H9 (cell line): ENCODE data around the gene BRI3BP. TPM values are rescaled to one million over a fixed set of nuclear protein-coding genes. Genes with fewer than 3 reads are reported as not detected.

Experiments used
- DNase-seq: peaks from one replicate; pipeline ENCODE4 v3.0.0-alpha.2; 2017
- H2AFZ ChIP-seq: one replicate; pipeline ENCODE4 v1.6.1; 2013; ENCODE audit warnings: mild to moderate bottlenecking, low read length, control low read depth, moderate library complexity
- H2AK5ac ChIP-seq: 2 replicates; pipeline ENCODE4 v1.6.1; 2013; ENCODE audit warnings: low read length, control low read depth, mixed read lengths; ENCODE audit not compliant: insufficient read length
- H2BK120ac ChIP-seq: one replicate; pipeline ENCODE4 v1.6.1; 2013; ENCODE audit warnings: low read depth, mild to moderate bottlenecking, low read length, control low read depth, inconsistent platforms; ENCODE audit not compliant: poor library complexity, severe bottlenecking
- H2BK12ac ChIP-seq: 2 replicates; pipeline ENCODE4 v1.6.1; 2013; ENCODE audit warnings: low read length, control low read depth, mixed read lengths, low read depth; ENCODE audit not compliant: insufficient read length
- H2BK15ac ChIP-seq: 2 replicates; pipeline ENCODE4 v1.6.1; 2013; ENCODE audit warnings: low read depth, low read length, control low read depth
- H2BK20ac ChIP-seq: one replicate; pipeline ENCODE4 v1.6.1; 2013; ENCODE audit warnings: low read depth, mild to moderate bottlenecking, low read length, control low read depth, inconsistent platforms; ENCODE audit not compliant: poor library complexity, severe bottlenecking
- H2BK5ac ChIP-seq: 2 replicates; pipeline ENCODE4 v1.6.1; 2013; ENCODE audit warnings: low read length, control low read depth, mixed read lengths; ENCODE audit not compliant: insufficient read length
- H3K14ac ChIP-seq: 2 replicates; pipeline ENCODE4 v1.6.1; 2013; ENCODE audit warnings: low read length, control low read depth; ENCODE audit not compliant: insufficient read depth
- H3K18ac ChIP-seq: 2 replicates; pipeline ENCODE4 v1.6.1; 2013; ENCODE audit warnings: low read depth, mild to moderate bottlenecking, mixed read lengths, low read length, control low read depth; ENCODE audit not compliant: insufficient read length
- H3K23ac ChIP-seq: 2 replicates; pipeline ENCODE4 v1.6.1; 2013; ENCODE audit warnings: low read length, control low read depth, mixed read lengths, low read depth; ENCODE audit not compliant: insufficient read length
- H3K23me2 ChIP-seq: 2 replicates; pipeline ENCODE4 v1.6.1; 2013; ENCODE audit warnings: low read depth, mild to moderate bottlenecking, mixed read lengths, low read length, control low read depth; ENCODE audit not compliant: insufficient read length, poor library complexity, severe bottlenecking
- H3K27ac ChIP-seq: 2 replicates; pipeline ENCODE4 v1.5.1; 2013; ENCODE audit warnings: low read length, control low read depth, mixed read lengths, low read depth; ENCODE audit not compliant: insufficient read length
- H3K27me3 ChIP-seq: 2 replicates; pipeline ENCODE4 v1.6.1; 2013; ENCODE audit warnings: low read length, control low read depth, inconsistent platforms; ENCODE audit not compliant: insufficient read depth
- H3K4ac ChIP-seq: 2 replicates; pipeline ENCODE4 v1.6.1; 2013; ENCODE audit warnings: low read depth, mild to moderate bottlenecking, control low read depth, inconsistent platforms, low read length, moderate library complexity
- H3K4me1 ChIP-seq: 2 replicates; pipeline ENCODE4 v1.6.1; 2013; ENCODE audit warnings: low read length, control low read depth, inconsistent platforms; ENCODE audit not compliant: insufficient read depth
- H3K4me2 ChIP-seq: 2 replicates; pipeline ENCODE4 v1.6.1; 2013; ENCODE audit warnings: low read length, control low read depth, mixed read lengths; ENCODE audit not compliant: insufficient read length, insufficient read depth
- H3K56ac ChIP-seq: 2 replicates; pipeline ENCODE4 v1.6.1; 2013; ENCODE audit warnings: low read depth, mild to moderate bottlenecking, mixed read lengths, low read length, control low read depth; ENCODE audit not compliant: insufficient read length
- H3K79me1 ChIP-seq: 2 replicates; pipeline ENCODE4 v1.6.1; 2013; ENCODE audit warnings: low read depth, mild to moderate bottlenecking, moderate library complexity, low read length, control low read depth, inconsistent platforms; ENCODE audit not compliant: insufficient read depth, poor library complexity, severe bottlenecking
- H3K79me2 ChIP-seq: 2 replicates; pipeline ENCODE4 v1.6.1; 2013; ENCODE audit warnings: low read length, control low read depth, inconsistent platforms; ENCODE audit not compliant: insufficient read depth
- H3K9ac ChIP-seq: 2 replicates; pipeline ENCODE4 v1.6.1; 2013; ENCODE audit warnings: low read length, control low read depth, mixed read lengths; ENCODE audit not compliant: insufficient read length; ENCODE audit errors: extremely low read depth
- H3K9me3 ChIP-seq: one replicate; pipeline ENCODE4 v1.6.1; 2013; ENCODE audit warnings: low read depth, low read length, inconsistent platforms; ENCODE audit not compliant: control insufficient read depth
- H3T11ph ChIP-seq: one replicate; pipeline ENCODE4 v1.6.1; 2013; ENCODE audit warnings: mild to moderate bottlenecking, low read length, control low read depth, inconsistent platforms
- H4K20me1 ChIP-seq: one replicate; pipeline ENCODE4 v1.6.1; 2013; ENCODE audit not compliant: control insufficient read depth, insufficient read length, insufficient read depth
- H4K5ac ChIP-seq: 2 replicates; pipeline ENCODE4 v1.6.1; 2013; ENCODE audit warnings: low read depth, mild to moderate bottlenecking, mixed read lengths, low read length, control low read depth; ENCODE audit not compliant: insufficient read length
- H4K8ac ChIP-seq: replicated peaks from 2 replicates; pipeline ENCODE4 v1.6.1; 2013; ENCODE audit warnings: low read length, control low read depth, mixed read lengths, low read depth; ENCODE audit not compliant: insufficient read length
- H4K91ac ChIP-seq: 2 replicates; pipeline ENCODE4 v1.6.1; 2013; ENCODE audit warnings: low read depth, mild to moderate bottlenecking, moderate library complexity, mixed read lengths, low read length, control low read depth; ENCODE audit not compliant: insufficient read length
- H3K27ac Mint-ChIP-seq, 3 experiments: 2 replicates in 2 of 3; 3 replicates in 1 of 3; pipeline ENCODE4 v1.8.0; 2020 to 2021; ENCODE audit warnings: mixed read lengths in 3 of 3, mild to moderate bottlenecking in 1 of 3, moderate library complexity in 1 of 3
- H3K27me3 Mint-ChIP-seq: 2 replicates; pipeline ENCODE4 v1.8.0; 2021; ENCODE audit warnings: low read depth, mild to moderate bottlenecking, moderate library complexity, mixed read lengths
- H3K36me3 Mint-ChIP-seq, 3 experiments: 2 replicates in 2 of 3; 3 replicates in 1 of 3; pipeline ENCODE4 v1.8.0; 2020 to 2021; ENCODE audit warnings: low read depth in 3 of 3, mixed read lengths in 3 of 3; ENCODE audit not compliant: insufficient read depth in 1 of 3
- H3K4me1 Mint-ChIP-seq, 2 experiments: 2 replicates each; pipeline ENCODE4 v1.8.0; 2020; ENCODE audit warnings: mixed read lengths in 2 of 2
- H3K4me3 Mint-ChIP-seq, 2 experiments: 2 replicates in 1 of 2; 3 replicates in 1 of 2; pipeline ENCODE4 v1.8.0; 2020 to 2021; ENCODE audit warnings: mild to moderate bottlenecking in 2 of 2, mixed read lengths in 2 of 2, moderate library complexity in 1 of 2
- H3K9me3 Mint-ChIP-seq, 2 experiments: 2 replicates in 1 of 2; 3 replicates in 1 of 2; pipeline ENCODE4 v1.8.0; 2020; ENCODE audit warnings: mild to moderate bottlenecking in 2 of 2, mixed read lengths in 2 of 2, moderate library complexity in 1 of 2
- CTCF ChIP-seq: fragments of 200-600 bp; sonication (generic); conservative IDR thresholded peaks from 3 replicates; pipeline ENCODE4 v1.8.0; 2021; ENCODE audit warnings: antibody characterized with exemption, mild to moderate bottlenecking
- WGBS: extraction: QIAGEN DNeasy Blood & Tissue Kit; methylation state at CpG from one replicate; pipeline ENCODE4 v1.1.7; 2013; ENCODE audit warnings: missing lambda C conversion rate, low lambda C conversion rate, mixed read lengths; ENCODE audit not compliant: insufficient read length; ENCODE audit errors: extremely low coverage; 5-methylcytosine and 5-hydroxymethylcytosine counted together
- total RNA-seq: library from RNA; stranded (reverse); gene quantifications from 2 replicates; pipeline ENCODE4 v1.2.1, GENCODE V29; 2021

The BRI3BP gene
- total RNA-seq, 1 experiment from 2014 or later, result 10.5 TPM

- Histone ChIP-seq H4K20me1 (no peaks in the 10 kb centered on the region), H2BK5ac (no peak overlapping the region), H2BK12ac (no peak overlapping the region), H3K4me2 (no peak overlapping the region), H4K91ac (no peak overlapping the region), H2BK15ac (no peak overlapping the region), H2AK5ac (no peak overlapping the region), H3K9ac (no peak overlapping the region), H4K5ac (no peak overlapping the region), H3K56ac (no peak overlapping the region), H3K79me2 (no peaks in the 10 kb centered on the region), H4K8ac (no peak overlapping the region), H3K14ac (no peak overlapping the region; the same call in 1 of the 2 replicates), H3T11ph (no peak overlapping the region), H2BK120ac (no peak overlapping the region), H3K23ac (no peak overlapping the region), H3K9me3 (no peaks in the 10 kb centered on the region), H2AFZ (no peak overlapping the region), H3K4me1 (no peaks in the 10 kb centered on the region), H2BK20ac (no peak overlapping the region), H3K27ac (no peak overlapping the region), H3K27me3 (no peaks in the 10 kb centered on the region), H3K23me2 (no peaks in the 10 kb centered on the region), H3K18ac (no peak overlapping the region), H3K4ac (no peak overlapping the region), H3K79me1 (no peaks in the 10 kb centered on the region)
- WGBS, result no CpG with 5 or more reads among the region's 47 CpGs
- TF ChIP-seq CTCF, result no peak
- DNase-seq, result no peak
- Mint-ChIP-seq H3K9me3 (no peaks in the 10 kb centered on the region), H3K36me3 (peaks cover 28 to 81% (median 63%) of the 10 kb centered on the region in 3 experiments; a peak in 6 of 7 replicates), H3K27ac (peak overlapping the region in 2 of 3 experiments; percentile 8 to 28; a peak in 1 of 7 replicates), H3K4me3 (no peak overlapping the region), H3K27me3 (no peaks in the 10 kb centered on the region), H3K4me1 (no peaks in the 10 kb centered on the region)
Observed at GRCh38 chr12:124949779-124950728, 43.4 kb upstream of the BRI3BP start.
